C4-2B (cell line): ENCODE results near the gene SGTA.

Source experiments
- CTCF ChIP-seq: fragments of 450-650 bp; conservative IDR thresholded peaks from 2 replicates; pipeline ENCODE4 v1.5.1; 2017; ENCODE audit warnings: mild to moderate bottlenecking
- ZFX ChIP-seq: fragments of 450-650 bp; IDR thresholded peaks from 2 replicates; pipeline ENCODE4 v1.6.1; 2017

DNA sequence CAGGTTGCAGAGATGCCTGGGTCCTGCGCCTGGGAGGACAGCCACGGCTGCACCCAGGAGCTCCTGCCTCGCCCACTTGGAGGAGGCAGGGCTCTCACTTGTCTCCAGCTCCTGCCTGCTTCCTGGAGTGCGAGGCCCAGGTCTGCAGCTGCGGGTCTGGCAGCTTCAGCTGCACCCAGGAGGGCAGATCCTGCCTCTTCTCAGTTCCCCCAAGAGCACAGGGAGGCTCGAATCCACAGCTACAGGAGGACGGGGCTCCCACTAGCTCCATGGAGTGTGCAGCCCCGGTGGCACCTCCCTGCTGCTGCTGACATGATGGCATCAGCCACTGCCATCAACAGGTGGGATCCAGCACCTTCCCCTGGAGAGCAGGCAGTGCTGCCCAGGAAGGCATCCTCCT is 41.1 kb upstream of the SGTA start:
- TF ChIP-seq CTCF = no peak
- TF ChIP-seq ZFX = no peak
